ENCODE results near the gene FOXD4L4. TPM values are rescaled to one million over a fixed set of nuclear protein-coding genes. Genes with fewer than 3 reads are reported as not detected.
"Not testable (repeated sequence)": the region's sequence is repeated elsewhere in the genome, so short reads cannot be mapped to it uniquely, and the experiment has no call there.

The FOXD4L4 gene
- total RNA-seq (2016; rRNA removed; fragmentation: Illumina TruSeq; extraction: Trizol) (0.38 TPM in 1 of 2 replicates, not detected in the other), polyA plus RNA-seq (2011; rRNA removed) (0.10 and 0.15 TPM in 2 replicates), polyA minus RNA-seq (2011; rRNA and poly(A)+ RNA removed; ENCODE audit: low replicate concordance) (0.91 and 3.4 TPM in 2 replicates), Bru-seq, nascent RNA (percentile 69 among the genes with signal in this experiment), BruChase-seq, experiment 1, labeled RNA remaining after a 6-hour chase (percentile 52 among the genes with signal in this experiment), BruChase-seq, experiment 2, labeled RNA remaining after a 2-hour chase (percentile 56 among the genes with signal in this experiment)
- not detected in 2 replicates for total RNA-seq (2016; cell fraction: cytosol; rRNA removed; fragmentation: Illumina TruSeq; extraction: Trizol; ENCODE audit: low read depth)
- total RNA-seq (2016; cell fraction: insoluble cytoplasmic fraction; rRNA removed; fragmentation: Illumina TruSeq; extraction: Trizol) = 0.24 TPM in 1 of 2 replicates, not detected in the other
- not detected in 2 replicates for total RNA-seq (2016; cell fraction: membrane; rRNA removed; fragmentation: Illumina TruSeq; extraction: Trizol)
- total RNA-seq (2016; cell fraction: nucleus; rRNA removed; fragmentation: Illumina TruSeq; extraction: Trizol) = 0.50 and 1.1 TPM in 2 replicates
- 0.04 and 0.07 TPM in 2 replicates for polyA plus RNA-seq (2011; cell fraction: cytosol; rRNA removed)
- 2.0 and 2.4 TPM in 2 replicates for polyA plus RNA-seq (2011; cell fraction: nucleus; rRNA removed)
- polyA plus RNA-seq (2012) = 0.13 TPM in 1 of 2 replicates, not detected in the other
- polyA plus RNA-seq (2016; cell fraction: cytosol; fragmentation: Illumina TruSeq; extraction: Trizol; ENCODE audit: low read depth) = not detected in 2 replicates
- not detected in 2 replicates for polyA plus RNA-seq (2016; cell fraction: insoluble cytoplasmic fraction; fragmentation: Illumina TruSeq; extraction: Trizol; ENCODE audit: low read depth)
- not detected in 2 replicates for polyA plus RNA-seq (2016; cell fraction: membrane; fragmentation: Illumina TruSeq; extraction: Trizol; ENCODE audit: low read depth)
- polyA plus RNA-seq (2016; cell fraction: nucleus; fragmentation: Illumina TruSeq; extraction: Trizol; ENCODE audit: insufficient read depth, low read depth) = 0.24 and 0.38 TPM in 2 replicates
- polyA minus RNA-seq (2011; cell fraction: cytosol; rRNA and poly(A)+ RNA removed) = not detected in 2 replicates
- 7.3 and 8.6 TPM in 2 replicates for polyA minus RNA-seq (2011; cell fraction: nucleus; rRNA and poly(A)+ RNA removed)
- long read RNA-seq, experiment 1 = 0 reads
- long read RNA-seq, experiment 2 = 0 reads

DNA sequence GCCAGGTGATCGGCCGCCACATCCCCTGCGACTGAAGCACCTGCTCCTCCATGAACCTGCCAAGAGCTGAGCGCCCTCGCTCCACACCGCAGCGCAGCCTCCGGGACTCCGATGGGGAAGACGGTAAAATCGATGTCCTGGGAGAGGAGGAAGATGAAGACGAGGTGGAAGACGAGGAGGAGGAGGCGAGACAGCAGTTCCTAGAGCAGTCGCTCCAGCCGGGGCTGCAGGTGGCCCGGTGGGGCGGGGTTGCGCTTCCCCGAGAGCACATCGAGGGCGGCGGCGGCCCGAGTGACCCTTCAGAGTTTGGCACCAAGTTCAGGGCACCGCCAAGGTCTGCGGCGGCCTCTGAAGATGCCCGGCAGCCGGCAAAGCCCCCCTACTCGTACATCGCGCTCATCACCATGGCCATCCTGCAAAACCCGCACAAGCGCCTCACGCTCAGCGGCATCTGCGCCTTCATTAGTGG, at the start of gene FOXD4L4:
Gene FOXD4L4 (plus strand): TSS at position 51 of the 469 bp plus-strand sequence. CDS start 0 bp downstream, at position 51.
- POLR2A ChIA-PET; H3K4me1 ChIP-seq (ENCODE audit: insufficient read depth, low read length); H3K9ac ChIP-seq (ENCODE audit: insufficient read depth, low read depth, low read length); H3K27ac ChIP-seq (ENCODE audit: extremely low read length, insufficient read depth, low read length); H3K9me3 ChIP-seq (ENCODE audit: low read length); H2AFZ ChIP-seq (ENCODE audit: low read length); BruUV-seq (replicated peaks); H3K4me2 ChIP-seq (ENCODE audit: low read depth, low read length); in situ Hi-C loops (cut with HindIII; ENCODE audit: extremely low pct_ligation_motif_present, low pct_unique_long_range_greater_than_20kb); H3K79me2 ChIP-seq (ENCODE audit: insufficient read depth, low read length); ATAC-seq; H3K27me3 ChIP-seq (ENCODE audit: control insufficient read depth in 1 of 2, insufficient read depth in 2 of 2, low read length in 2 of 2); H4K20me1 ChIP-seq (ENCODE audit: insufficient read depth, low read length); CTCF ChIA-PET (ENCODE audit: low intra/inter-chr PET ratio, low total read pairs); DNase-seq (ENCODE audit: low spot score); H3K36me3 ChIP-seq (replicated peaks in 1 of 2; ENCODE audit: control insufficient read depth in 1 of 2, insufficient read depth in 2 of 2, low read length in 2 of 2); FAIRE-seq; H3K4me3 ChIP-seq (replicated peaks in 1 of 3; ENCODE audit: insufficient read depth in 1 of 3, low read depth in 2 of 3, low read length in 3 of 3); intact Hi-C loops (cut with micrococcal nuclease; ENCODE audit: unreplicated experiment): not testable (repeated sequence)
- WGBS (ENCODE audit: low lambda C conversion rate) = 96% methylated on average over 21 of the region's 38 CpGs

DNA sequence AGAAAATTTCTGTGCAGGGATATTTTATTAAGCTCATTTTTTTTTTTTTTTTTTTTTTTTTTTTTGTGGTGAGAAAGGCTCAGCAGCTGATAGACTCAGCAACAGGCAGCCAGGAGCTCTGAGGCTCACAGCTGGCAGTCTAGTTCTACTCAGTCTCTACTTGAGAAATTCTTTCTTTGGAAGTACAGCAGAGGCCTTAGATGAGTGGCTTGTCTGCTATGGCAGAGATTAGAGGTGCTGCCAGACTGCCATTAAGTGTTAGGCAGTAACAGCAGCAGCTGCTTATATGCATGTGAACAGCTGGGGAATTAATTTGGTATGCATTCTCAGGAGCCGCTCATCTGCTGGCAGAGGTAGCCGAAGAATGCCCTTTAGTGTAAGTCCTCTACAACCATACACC, 33.4 kb upstream of the FOXD4L4 start:
- H3K9me3 ChIP-seq (ENCODE audit: low read length); in situ Hi-C loops (cut with HindIII; ENCODE audit: extremely low pct_ligation_motif_present, low pct_unique_long_range_greater_than_20kb); H3K27ac ChIP-seq (ENCODE audit: extremely low read length, insufficient read depth, low read length); H3K9ac ChIP-seq (ENCODE audit: insufficient read depth, low read depth, low read length); H2AFZ ChIP-seq (ENCODE audit: low read length); FAIRE-seq; H3K4me2 ChIP-seq (ENCODE audit: low read depth, low read length); H4K20me1 ChIP-seq (ENCODE audit: insufficient read depth, low read length); BruUV-seq (replicated peaks); H3K79me2 ChIP-seq (ENCODE audit: insufficient read depth, low read length); DNase-seq (ENCODE audit: low spot score); intact Hi-C loops (cut with micrococcal nuclease; ENCODE audit: unreplicated experiment); H3K36me3 ChIP-seq (replicated peaks in 1 of 2; ENCODE audit: control insufficient read depth in 1 of 2, insufficient read depth in 2 of 2, low read length in 2 of 2); H3K27me3 ChIP-seq (ENCODE audit: control insufficient read depth in 1 of 2, insufficient read depth in 2 of 2, low read length in 2 of 2); ATAC-seq; H3K4me1 ChIP-seq (ENCODE audit: insufficient read depth, low read length); POLR2A ChIA-PET; CTCF ChIA-PET (ENCODE audit: low intra/inter-chr PET ratio, low total read pairs); H3K4me3 ChIP-seq (replicated peaks in 1 of 3; ENCODE audit: insufficient read depth in 1 of 3, low read depth in 2 of 3, low read length in 3 of 3): not testable (repeated sequence)
- WGBS (ENCODE audit: low lambda C conversion rate) = no CpG with 5 or more reads among the region's 2 CpGs

DNA sequence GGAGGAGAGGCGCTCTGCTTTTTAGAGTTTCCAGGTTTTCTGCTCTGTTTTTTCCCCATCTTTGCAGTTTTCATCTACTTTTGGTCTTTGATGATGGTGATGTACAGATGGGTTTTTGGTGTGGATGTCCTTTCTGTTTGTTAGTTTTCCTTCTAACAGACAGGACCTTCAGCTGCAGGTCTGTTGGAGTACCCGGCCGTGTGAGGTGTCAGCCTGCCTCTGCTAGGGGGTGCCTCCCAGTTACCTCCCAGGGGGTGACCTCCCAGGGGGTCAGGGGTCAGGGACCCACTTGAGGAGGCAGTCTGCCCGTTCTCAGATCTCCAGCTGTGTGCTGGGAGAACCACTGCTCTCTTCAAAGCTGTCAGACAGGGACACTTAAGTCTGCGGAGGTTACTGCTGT, 22.5 kb upstream of the FOXD4L4 start:
- H3K4me2 ChIP-seq (ENCODE audit: low read depth, low read length); DNase-seq (ENCODE audit: low spot score); H3K27me3 ChIP-seq (ENCODE audit: control insufficient read depth in 1 of 2, insufficient read depth in 2 of 2, low read length in 2 of 2); H3K27ac ChIP-seq (ENCODE audit: extremely low read length, insufficient read depth, low read length); H3K9me3 ChIP-seq (ENCODE audit: low read length); BruUV-seq (replicated peaks); H3K79me2 ChIP-seq (ENCODE audit: insufficient read depth, low read length); POLR2A ChIA-PET; H2AFZ ChIP-seq (ENCODE audit: low read length); H3K36me3 ChIP-seq (replicated peaks in 1 of 2; ENCODE audit: control insufficient read depth in 1 of 2, insufficient read depth in 2 of 2, low read length in 2 of 2); H4K20me1 ChIP-seq (ENCODE audit: insufficient read depth, low read length); H3K9ac ChIP-seq (ENCODE audit: insufficient read depth, low read depth, low read length); ATAC-seq; intact Hi-C loops (cut with micrococcal nuclease; ENCODE audit: unreplicated experiment); in situ Hi-C loops (cut with HindIII; ENCODE audit: extremely low pct_ligation_motif_present, low pct_unique_long_range_greater_than_20kb); CTCF ChIA-PET (ENCODE audit: low intra/inter-chr PET ratio, low total read pairs); H3K4me3 ChIP-seq (replicated peaks in 1 of 3; ENCODE audit: insufficient read depth in 1 of 3, low read depth in 2 of 3, low read length in 3 of 3); H3K4me1 ChIP-seq (ENCODE audit: insufficient read depth, low read length); FAIRE-seq: not testable (repeated sequence)
- 94% methylated on average over 3 of the region's 5 CpGs for WGBS (ENCODE audit: low lambda C conversion rate)

DNA sequence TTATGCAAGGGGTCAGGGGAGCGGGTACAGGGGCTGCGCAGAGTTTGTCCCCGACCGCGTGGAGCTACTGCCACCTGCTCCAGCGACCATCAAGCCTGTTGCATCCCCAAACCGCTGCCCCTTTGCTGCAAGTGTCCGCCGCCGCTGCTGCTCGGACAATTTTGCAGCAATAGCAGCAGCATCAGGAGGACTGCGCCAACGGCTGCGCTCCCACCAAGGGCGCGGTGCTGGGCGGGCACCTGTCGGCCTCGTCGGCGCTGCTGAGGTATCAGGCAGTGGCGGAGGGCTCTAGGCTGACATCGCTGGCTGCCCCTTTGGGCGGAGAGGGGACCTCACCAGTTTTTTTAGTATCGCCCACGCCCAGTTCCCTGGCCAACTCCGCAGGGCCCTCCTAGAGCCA, 1.2 kb downstream of the FOXD4L4 start:
- peak; percentile 37; the same call in 1 of the 3 replicates for ATAC-seq
- WGBS (ENCODE audit: low lambda C conversion rate) = 87% methylated on average over 7 of the region's 27 CpGs
- H3K4me1 ChIP-seq (ENCODE audit: insufficient read depth, low read length); FAIRE-seq; in situ Hi-C loops (cut with HindIII; ENCODE audit: extremely low pct_ligation_motif_present, low pct_unique_long_range_greater_than_20kb); POLR2A ChIA-PET; H3K9ac ChIP-seq (ENCODE audit: insufficient read depth, low read depth, low read length); H3K9me3 ChIP-seq (ENCODE audit: low read length); intact Hi-C loops (cut with micrococcal nuclease; ENCODE audit: unreplicated experiment); H3K4me2 ChIP-seq (ENCODE audit: low read depth, low read length); H3K27ac ChIP-seq (ENCODE audit: extremely low read length, insufficient read depth, low read length); H2AFZ ChIP-seq (ENCODE audit: low read length); H3K27me3 ChIP-seq (ENCODE audit: control insufficient read depth in 1 of 2, insufficient read depth in 2 of 2, low read length in 2 of 2); H3K36me3 ChIP-seq (replicated peaks in 1 of 2; ENCODE audit: control insufficient read depth in 1 of 2, insufficient read depth in 2 of 2, low read length in 2 of 2); H3K4me3 ChIP-seq (replicated peaks in 1 of 3; ENCODE audit: insufficient read depth in 1 of 3, low read depth in 2 of 3, low read length in 3 of 3); CTCF ChIA-PET (ENCODE audit: low intra/inter-chr PET ratio, low total read pairs); DNase-seq (ENCODE audit: low spot score); BruUV-seq (replicated peaks); H4K20me1 ChIP-seq (ENCODE audit: insufficient read depth, low read length); H3K79me2 ChIP-seq (ENCODE audit: insufficient read depth, low read length): not testable (repeated sequence)
